AG04450 (cell line): ENCODE measurements around the gene MAN2B1. TPM values are rescaled to one million over a fixed set of nuclear protein-coding genes. Genes with fewer than 3 reads are reported as not detected.

ENCODE experiments used
- CTCF ChIA-PET: fragments of 300-600, 350-600 bp; formaldehyde crosslinking; extraction: SDS; loops from one replicate; lab custom pipeline; 2022; ENCODE audit warnings: antibody characterized with exemption, inconsistent platforms; lab: Charles Lee
- POLR2A ChIA-PET: fragments of 350-600 bp; formaldehyde crosslinking; extraction: SDS; loops from one replicate; lab custom pipeline; 2021; ENCODE audit warnings: antibody characterized with exemption, inconsistent platforms; lab: Yijun Ruan, JAX
- DNase-seq: peaks from one replicate; pipeline ENCODE4 v3.0.0-alpha.2; 2011; ENCODE audit warnings: low read depth, low spot score
- H3K27ac ChIP-seq: one replicate; pipeline ENCODE4 v1.5.1; 2012; ENCODE audit warnings: low read depth, low read length, control low read depth
- H3K27me3 ChIP-seq: one replicate; pipeline ENCODE4 v1.6.0; 2012; ENCODE audit warnings: low read length; ENCODE audit not compliant: control insufficient read depth, insufficient read depth
- H3K4me3 ChIP-seq: 2 replicates; pipeline ENCODE4 v1.5.1; 2011; ENCODE audit warnings: mild to moderate bottlenecking, low read depth, low read length, control low read depth
- H3K9me3 ChIP-seq: 2 replicates; pipeline ENCODE4 v1.5.1; 2012; ENCODE audit warnings: low read length; ENCODE audit not compliant: control insufficient read depth, insufficient read depth
- polyA plus RNA-seq: library from polyadenylated mRNA; depleted of rRNA; stranded (reverse); fragments of >200 nt; gene quantifications from 2 replicates; pipeline ENCODE4 v1.2.3, GENCODE V29; 2011
- TF ChIP-seq, protein P1 (sequence below): IDR thresholded peaks from 2 replicates; pipeline ENCODE4 v1.5.1; 2011; ENCODE audit warnings: low read depth, low read length, control low read depth, inconsistent platforms

MAN2B1 gene
- polyA plus RNA-seq, 1 experiment: 30.9 TPM

DNA sequence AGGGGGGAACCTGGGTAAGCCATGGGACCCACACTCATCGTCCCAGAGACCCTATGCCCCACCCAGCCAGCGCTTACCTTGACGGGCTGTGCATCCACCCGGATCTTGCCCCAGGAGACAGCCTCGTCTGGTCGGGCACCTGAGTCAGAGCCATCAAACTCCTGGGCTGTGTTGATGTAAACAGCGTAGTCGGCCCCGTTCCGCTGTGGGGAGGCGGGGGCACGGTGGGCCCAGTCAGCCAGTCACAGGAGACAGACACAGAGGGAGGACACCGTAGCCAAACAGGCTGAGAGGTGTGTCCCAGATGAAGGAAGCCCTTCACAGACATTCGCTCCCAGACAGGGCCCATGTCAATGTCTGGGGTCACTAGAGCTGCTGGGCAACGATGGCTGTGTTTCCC is 9.4 kb upstream of the MAN2B1 start:
- Histone ChIP-seq H3K4me3 (no peak overlapping the region), H3K27me3 (no peaks in the 10 kb centered on the region), H3K27ac (no peak overlapping the region), H3K9me3 (no peaks in the 10 kb centered on the region; the same call in 1 of the 2 replicates)
- DNase-seq: no peak
- TF ChIP-seq, protein P1, sequence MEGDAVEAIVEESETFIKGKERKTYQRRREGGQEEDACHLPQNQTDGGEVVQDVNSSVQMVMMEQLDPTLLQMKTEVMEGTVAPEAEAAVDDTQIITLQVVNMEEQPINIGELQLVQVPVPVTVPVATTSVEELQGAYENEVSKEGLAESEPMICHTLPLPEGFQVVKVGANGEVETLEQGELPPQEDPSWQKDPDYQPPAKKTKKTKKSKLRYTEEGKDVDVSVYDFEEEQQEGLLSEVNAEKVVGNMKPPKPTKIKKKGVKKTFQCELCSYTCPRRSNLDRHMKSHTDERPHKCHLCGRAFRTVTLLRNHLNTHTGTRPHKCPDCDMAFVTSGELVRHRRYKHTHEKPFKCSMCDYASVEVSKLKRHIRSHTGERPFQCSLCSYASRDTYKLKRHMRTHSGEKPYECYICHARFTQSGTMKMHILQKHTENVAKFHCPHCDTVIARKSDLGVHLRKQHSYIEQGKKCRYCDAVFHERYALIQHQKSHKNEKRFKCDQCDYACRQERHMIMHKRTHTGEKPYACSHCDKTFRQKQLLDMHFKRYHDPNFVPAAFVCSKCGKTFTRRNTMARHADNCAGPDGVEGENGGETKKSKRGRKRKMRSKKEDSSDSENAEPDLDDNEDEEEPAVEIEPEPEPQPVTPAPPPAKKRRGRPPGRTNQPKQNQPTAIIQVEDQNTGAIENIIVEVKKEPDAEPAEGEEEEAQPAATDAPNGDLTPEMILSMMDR: no peak
- ChIA-PET CTCF (interaction anchor here (1.0 to 3.2 kb wide), 4 partner anchors 11 to 171 kb away, joined by 4 to 20 read pairs (median 8); no protein-coding TSS in a partner anchor), POLR2A (no interaction called here)

DNA sequence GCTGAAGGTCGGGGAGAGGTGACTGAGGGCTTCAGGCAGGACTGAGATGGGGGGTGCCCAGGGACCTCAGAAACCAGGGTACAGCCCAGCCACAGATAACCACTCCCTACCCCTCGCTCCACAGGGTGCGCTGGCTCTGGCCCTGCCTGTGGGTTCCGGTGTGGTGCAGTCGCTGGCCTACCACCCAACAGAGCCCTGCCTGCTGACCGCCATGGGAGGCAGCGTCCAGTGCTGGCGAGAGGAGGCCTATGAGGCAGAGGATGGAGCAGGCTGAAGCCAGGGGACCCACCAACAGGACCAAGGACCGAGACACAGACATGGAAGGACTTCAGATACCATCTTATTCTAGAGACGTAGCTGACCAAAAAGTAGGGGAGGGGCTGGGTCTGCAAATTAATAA is 8.9 kb upstream of the MAN2B1 start:
- no peak overlapping the region for H3K27ac ChIP-seq
- POLR2A ChIA-PET: no interaction called here
- H3K9me3 ChIP-seq: no peaks in the 10 kb centered on the region; the same call in 1 of the 2 replicates
- DNase-seq: no peak
- TF ChIP-seq, protein P1: no peak
- no peak overlapping the region for H3K4me3 ChIP-seq
- CTCF ChIA-PET: interaction anchor here (3.2 kb wide), 1 partner anchor 172 kb away, joined by 20 read pairs; no protein-coding TSS in a partner anchor
- no peaks in the 10 kb centered on the region for H3K27me3 ChIP-seq

DNA sequence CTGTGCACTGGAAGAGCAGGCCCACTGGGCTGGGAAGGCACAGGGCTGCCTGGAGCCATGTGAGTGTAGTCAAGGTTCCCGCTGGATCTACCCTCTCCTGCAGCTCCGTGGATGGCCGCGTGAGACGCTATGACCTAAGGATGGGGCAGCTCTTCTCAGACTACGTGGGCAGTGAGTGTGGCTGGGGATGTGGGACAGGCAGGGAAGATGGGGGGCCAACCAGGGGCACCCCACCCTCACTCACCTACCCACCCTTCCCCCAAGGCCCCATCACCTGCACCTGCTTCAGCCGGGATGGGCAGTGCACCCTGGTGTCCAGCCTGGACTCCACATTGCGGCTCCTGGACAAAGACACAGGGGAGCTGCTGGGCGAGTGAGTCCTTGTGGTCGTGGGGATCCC is 6.2 kb upstream of the MAN2B1 start:
- CTCF ChIA-PET: interaction anchor here (0.5 to 4.3 kb wide), 16 partner anchors 9 to 749 kb away, joined by 3 to 28 read pairs (median 5); partner anchors contain the start of gene DHPS

DNA sequence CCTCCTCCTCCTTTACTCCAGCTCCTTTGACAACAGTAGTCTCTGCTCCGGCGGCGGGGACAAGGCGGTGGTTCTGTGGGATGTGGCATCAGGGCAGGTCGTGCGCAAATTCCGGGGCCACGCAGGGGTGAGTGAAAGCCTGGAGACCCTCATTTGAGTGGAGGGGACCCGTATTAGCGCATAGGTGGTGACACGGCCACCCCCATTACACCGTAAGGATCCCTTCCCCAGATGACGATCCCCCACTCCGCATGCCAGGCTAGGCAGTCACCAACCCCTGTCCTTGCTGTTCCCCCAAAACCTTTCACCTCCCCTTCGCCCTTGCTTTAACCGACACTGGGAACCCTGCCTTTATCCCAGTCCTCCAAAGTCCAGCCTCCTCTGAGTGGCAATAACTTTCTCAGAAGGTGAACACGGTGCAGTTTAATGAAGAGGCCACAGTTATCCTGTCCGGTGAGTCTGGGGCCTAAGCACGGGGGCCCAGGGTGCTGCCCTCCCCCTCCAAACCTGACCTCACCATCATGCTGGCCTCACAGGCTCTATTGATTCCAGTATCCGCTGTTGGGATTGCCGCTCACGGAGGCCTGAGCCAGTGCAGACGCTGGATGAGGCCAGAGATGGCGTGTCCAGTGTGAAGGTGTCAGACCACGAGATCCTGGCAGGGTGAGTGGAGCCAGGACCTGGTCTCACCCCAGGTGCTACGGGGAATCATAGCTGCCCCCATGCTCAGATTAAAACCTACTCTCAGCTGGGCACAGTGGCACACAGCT is 3.8 kb upstream of the MAN2B1 start:
- Histone ChIP-seq H3K4me3 (peak overlapping the region; percentile 94), H3K9me3 (no peaks in the 10 kb centered on the region; the same call in 1 of the 2 replicates), H3K27ac (peak overlapping the region; percentile 98), H3K27me3 (no peaks in the 10 kb centered on the region)
- CTCF ChIA-PET: interaction anchor here (0.6 to 4.3 kb wide), 3 partner anchors 15 to 581 kb away, joined by 3 to 28 read pairs (median 3); no protein-coding TSS in a partner anchor
- POLR2A ChIA-PET: no interaction called here
- no peak for DNase-seq
- TF ChIP-seq, protein P1: no peak

More for the DNA sequence above, 6.2 kb upstream of the MAN2B1 start:
- H3K4me3 ChIP-seq: no peak overlapping the region
- no peak overlapping the region for H3K27ac ChIP-seq
- POLR2A ChIA-PET: interaction anchor here (1.7 kb wide), 1 partner anchor 8 kb away, joined by 5 read pairs; no protein-coding TSS in a partner anchor
- H3K27me3 ChIP-seq: no peaks in the 10 kb centered on the region
- no peaks in the 10 kb centered on the region; the same call in 1 of the 2 replicates for H3K9me3 ChIP-seq
- no peak for DNase-seq
- TF ChIP-seq, protein P1: no peak
